GM18520 (cell line): Measurements from ENCODE around the gene HHAT.

Experiments used
- ATAC-seq: cut with Tn5 transposase; IDR thresholded peaks from one replicate; pipeline ENCODE4 v1.9.1; 2021; ENCODE audit not compliant: unreplicated experiment

The HHAT gene

GRCh38 chr1:210586771-210587170, 258.1 kb downstream of the HHAT start:
- no peak for ATAC-seq

GRCh38 chr1:210587566-210587965, 258.9 kb downstream of the HHAT start:
- ATAC-seq, result no peak

- no peak for ATAC-seq
Observed at GRCh38 chr1:210588357-210588756, 259.7 kb downstream of the HHAT start.

GRCh38 chr1:210588946-210589345, 260.2 kb downstream of the HHAT start:
- no peak for ATAC-seq

- no peak for ATAC-seq
Observed at GRCh38 chr1:210591214-210591613, 262.5 kb downstream of the HHAT start.

GRCh38 chr1:210594605-210595004, 265.9 kb downstream of the HHAT start:
- no peak for ATAC-seq

GRCh38 chr1:210596641-210597040, 267.9 kb downstream of the HHAT start:
- no peak for ATAC-seq

DNA sequence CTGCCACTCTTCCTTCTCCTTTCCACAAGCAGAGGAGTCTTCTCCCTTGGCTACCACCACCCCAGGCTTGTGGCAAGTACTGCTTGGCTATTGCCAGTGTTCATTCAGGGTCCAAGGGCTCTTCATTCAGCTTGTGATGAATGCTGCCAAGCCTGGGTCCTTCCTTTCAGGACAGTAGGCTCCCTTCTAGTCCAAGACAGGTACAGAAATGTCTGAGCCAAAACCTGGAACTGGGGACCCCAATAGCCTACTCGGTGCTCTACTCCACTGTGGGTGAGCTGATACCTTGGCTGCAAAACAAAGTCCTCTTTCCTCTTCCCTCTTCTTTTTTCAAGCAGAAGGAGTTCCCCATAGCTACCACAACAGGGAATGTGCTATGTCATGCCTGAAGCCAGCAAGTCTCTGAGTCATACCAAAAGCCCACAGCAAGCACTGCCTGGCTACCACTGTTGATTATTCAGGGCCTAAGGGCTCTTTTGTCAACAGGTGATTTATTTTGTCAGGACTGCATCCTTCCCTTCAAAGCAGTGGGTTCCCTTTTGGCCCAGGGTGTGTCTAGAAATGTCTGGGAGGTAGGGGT, 268.9 kb downstream of the HHAT start:
- peak; percentile 80 for ATAC-seq

- no peak for ATAC-seq
Observed at GRCh38 chr1:210598135-210598652, 269.5 kb downstream of the HHAT start.

- ATAC-seq, result no peak
Observed at GRCh38 chr1:210600421-210601159, 271.9 kb downstream of the HHAT start.

- ATAC-seq, result no peak
Observed at GRCh38 chr1:210603123-210603522, 274.4 kb downstream of the HHAT start.

DNA sequence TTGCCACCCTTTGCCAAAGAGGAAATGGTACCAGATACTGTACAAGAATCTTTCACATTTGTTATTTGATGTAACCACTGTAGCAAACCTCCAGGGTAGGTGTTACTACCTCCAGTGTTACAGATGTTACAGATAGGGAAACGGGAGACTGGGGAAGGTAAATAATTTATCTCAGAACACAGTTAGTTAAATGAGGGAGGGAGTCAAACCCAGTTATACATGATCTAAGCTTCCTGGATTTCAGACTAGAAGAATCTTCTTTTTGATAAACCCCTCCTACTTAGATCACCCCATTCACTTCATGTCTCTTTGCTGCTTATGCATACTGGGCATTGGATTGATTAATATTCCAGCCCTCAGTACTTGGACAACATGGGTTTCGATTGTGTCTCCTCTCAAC, 276.4 kb downstream of the HHAT start:
- no peak for ATAC-seq

GRCh38 chr1:210607361-210607760, 278.7 kb downstream of the HHAT start:
- ATAC-seq, result no peak

- ATAC-seq, result no peak
Observed at GRCh38 chr1:210608767-210609166, 280.1 kb downstream of the HHAT start.

GRCh38 chr1:210616356-210616755, 287.7 kb downstream of the HHAT start:
- ATAC-seq, result no peak

DNA sequence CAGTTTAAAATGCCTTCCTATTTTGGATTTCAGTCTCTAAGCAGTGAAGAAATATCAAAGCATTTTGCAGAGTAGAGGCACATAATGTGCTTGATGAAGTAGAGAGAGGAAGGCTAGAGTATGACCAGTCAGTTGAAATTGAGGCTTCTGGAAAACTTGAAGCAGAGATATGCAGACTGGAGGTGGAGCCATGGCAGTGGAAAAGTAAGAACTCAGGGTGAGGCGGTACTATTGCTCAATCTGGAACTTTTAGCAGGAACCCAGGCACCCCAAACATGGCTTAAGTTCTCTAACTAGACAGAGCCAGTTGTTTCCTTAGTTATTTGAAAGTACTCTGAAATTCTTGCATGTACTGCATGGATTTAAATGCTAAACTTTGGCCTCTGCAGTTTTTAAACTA, 288.6 kb downstream of the HHAT start:
- ATAC-seq, result no peak

DNA sequence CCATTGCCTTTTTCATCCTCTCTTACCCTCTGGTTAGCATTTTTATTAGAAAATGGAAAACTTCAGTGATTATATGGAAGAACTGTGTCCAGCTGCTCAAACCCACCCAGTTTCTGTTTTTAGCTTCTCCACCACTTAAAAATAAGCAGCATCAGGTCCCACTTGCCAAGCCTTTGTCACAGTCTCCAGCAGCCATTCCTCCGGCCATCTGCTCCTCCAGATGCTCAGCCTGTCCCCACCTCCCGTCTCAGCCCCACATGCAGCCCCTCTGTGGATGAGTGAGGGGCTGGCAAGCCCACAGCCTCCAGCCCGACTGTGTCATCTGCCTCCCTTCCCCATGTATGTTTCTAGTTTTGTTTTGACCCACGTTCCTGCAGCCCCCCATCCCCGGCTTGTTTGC, 289.7 kb downstream of the HHAT start:
- ATAC-seq, result no peak

DNA sequence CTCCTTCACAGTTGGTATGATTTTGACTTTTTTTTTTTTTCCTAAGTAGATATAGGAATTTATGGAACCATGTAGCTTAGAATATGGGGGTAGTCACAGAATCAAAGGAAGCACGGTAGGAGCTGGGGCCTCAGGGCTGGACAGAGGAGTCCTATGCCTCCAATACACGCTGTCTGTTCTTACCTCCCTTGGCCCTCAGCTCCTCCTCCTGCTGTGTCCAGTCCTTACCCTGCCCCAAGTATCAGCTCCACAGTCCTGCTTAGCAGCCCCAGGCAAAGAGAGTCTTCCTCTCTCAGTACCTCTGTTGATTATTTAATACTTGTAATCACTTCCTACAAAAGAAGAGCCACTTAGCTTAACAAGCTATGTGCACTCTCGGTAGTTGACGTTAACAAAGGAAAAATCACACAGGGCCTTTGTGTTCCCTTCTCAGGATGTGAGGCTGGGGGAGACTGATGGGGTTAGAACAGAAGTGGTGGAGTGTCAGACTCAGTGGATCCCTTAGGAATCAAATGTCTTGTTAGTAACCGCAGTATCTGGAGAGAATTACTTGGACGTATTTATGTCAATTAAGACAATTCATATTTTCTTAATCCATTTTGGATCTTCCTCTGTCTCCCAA, 292.3 kb downstream of the HHAT start:
- ATAC-seq, result no peak

- no peak for ATAC-seq
Observed at GRCh38 chr1:210621712-210622111, 293.0 kb downstream of the HHAT start.

DNA sequence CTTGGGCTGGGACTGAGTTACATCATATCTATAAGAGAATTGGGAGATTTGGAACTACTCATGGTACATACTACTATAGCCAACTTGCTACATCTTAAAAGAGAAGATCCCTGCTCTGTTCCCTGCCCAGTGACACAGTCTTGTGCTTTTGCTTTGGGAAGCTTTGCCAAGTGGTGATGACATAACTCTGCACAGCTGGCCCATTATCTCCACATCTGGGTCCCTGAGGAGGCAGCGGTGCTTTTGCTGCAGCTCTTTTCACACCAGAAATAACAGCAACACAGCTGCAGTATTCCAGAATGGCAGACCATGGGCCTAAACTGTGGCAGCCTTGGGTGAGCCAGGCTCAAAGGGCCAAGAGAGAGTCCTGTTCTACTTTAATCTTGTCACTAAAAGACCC, 296.0 kb downstream of the HHAT start:
- ATAC-seq, result no peak

DNA sequence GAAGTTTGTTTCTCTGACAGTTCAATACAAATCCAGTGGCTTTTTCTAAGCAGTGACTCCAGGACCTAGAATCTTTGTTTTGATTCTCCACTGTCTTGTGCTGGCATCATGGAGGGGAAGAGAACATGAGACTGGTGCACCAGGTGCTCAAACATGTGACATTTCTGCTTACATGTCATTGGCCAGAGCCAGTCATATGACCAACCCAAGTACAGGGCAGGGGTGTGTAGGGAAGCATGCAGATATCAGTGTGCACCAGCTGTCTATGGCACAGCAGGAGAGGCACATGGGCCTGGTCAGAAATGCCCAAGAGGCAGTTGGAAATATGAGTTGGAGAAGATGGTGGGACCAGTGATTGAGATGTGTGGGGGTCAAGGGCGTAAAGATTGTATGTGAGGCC, 297.0 kb downstream of the HHAT start:
- ATAC-seq, result no peak

GRCh38 chr1:210626341-210626740, 297.6 kb downstream of the HHAT start:
- no peak for ATAC-seq
